Stimulated activated CD4-positive, alpha-beta T cell treated with anti-CD3 and anti-CD28 coated beads, Interleukin-4, amount 100 ng/mL, for 4 hours (primary cell): Measurements from ENCODE around the gene PHACTR1.

Experiments used
- DNase-seq, 2 experiments: peaks; one replicate each; pipeline ENCODE4 v3.0.0-alpha.2; 2020

The PHACTR1 gene

DNA sequence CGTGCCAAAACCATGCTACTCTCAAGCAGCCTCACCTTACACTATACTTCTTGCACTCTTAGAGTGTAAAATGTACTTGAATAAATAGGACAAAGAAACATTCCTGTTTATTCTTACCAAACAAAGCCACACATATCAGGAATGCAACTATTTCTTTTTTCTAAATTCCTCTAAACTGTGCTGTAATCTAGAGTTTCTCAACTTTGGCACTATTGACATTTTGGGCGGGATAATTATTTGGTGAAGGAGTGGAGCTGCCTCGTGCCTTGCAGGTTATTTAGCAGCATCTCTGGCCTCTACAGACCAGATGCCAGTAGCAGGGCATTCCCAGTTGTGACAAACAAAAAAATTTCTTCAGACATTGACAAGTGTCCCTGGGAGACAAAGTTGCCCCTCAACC, 86.9 kb downstream of the PHACTR1 start:
- no peak for DNase-seq

DNA sequence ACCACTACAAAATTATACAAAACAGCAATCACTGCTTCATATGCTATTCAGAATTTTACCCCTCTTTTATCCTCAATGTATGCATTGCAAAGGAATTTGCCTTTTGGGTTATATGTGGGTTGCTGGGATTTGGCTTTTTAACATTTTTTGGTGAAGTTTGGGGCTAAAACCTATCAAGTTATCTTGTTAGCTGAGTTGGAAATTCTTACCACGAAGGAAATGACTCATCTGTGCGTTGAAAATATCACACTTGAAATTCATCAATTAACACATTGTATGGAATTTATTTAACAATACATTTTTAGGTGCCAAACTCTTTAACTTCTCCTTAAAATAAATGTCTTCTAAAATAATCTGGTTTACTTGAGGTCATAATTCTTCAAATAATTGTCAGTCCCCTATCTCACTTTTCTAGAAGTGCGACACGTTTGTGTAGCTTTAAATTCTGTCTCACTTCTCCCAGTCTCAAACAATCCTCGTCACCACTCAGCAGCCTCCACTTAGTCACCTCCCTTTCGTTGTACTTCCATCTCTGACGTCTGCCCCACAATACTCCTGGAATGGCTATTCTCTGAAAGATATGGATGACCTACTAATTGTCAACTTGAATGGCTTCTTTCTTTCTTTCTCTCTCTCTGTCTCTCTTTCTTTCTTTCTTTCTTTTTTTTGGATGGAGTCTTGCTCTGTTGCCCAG, 88.5 kb downstream of the PHACTR1 start:
- no peak for DNase-seq

DNA sequence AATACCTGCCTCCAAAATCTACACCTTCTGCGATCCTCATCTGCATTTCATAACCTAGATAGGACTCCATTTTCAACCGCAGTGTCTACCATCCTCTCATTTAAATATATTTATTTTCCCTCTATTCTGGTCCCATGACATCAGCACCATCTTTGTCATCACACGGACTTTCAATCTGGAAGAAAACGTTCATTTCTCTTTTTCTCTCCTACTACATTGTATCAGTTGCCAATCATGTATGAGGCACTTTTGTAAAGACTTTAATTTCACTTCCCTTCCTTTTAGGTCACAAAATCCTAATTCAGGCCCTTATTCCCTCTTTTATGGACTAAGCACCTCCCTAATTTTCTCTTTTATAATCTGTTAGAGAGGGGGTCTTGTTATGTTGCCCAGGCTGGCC, 89.6 kb downstream of the PHACTR1 start:
- DNase-seq: no peak

DNA sequence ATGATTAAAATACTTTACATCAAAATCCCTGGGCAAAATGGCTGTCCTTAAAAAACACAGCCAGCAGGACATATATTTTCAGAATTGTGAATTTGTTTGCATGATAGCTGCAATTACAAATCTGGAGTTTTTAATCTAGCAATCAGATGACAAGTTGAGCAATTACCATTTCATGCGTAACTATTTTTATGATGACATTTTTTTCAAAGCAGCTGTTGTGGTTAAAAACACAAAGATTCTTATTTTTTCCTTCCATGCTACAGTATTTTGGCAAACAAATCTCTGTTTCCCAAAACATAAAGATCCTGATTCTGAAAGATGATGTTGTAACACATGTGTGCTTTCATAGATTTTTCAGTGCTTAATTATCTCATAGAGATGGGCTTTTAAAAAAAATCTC, 90.2 kb downstream of the PHACTR1 start:
- DNase-seq: no peak

DNA sequence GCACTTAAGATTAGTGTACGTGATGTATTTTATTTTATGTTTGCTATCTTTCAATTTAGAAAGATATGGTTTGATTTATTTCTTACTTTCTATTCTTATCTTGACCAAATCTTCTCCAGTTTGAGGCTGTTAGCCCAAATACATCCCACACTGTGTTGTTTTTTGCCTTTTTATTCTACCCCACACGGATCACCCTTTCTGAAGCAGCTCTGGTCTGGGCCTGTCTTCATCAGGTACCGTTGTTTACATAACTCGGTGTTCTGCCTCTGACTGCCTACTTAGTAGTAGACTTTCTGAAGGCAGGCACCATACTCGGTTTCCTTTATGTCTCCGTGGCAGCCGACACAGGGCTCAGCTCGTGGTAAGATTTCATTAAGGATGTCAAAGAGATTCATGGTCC, 95.0 kb downstream of the PHACTR1 start:
- DNase-seq: no peak

DNA sequence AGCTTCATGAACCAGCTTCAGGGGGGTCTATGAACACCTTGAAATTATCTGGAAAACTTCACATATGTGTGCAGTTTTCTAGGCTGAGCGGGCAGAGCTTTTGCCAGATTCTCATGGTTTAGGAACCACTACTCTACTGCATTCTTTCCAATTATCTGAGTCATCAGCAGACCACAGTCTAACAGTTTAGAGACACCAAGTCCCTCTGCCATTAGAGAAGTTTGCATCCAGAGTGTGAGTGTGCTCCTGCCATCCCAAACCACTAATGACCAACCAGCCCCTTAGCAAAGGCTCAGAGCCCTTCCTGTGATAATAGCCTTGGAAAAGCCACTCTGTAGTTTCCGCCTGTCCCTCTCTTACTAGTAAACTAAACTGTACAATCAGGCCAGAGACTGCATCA, 96.8 kb downstream of the PHACTR1 start:
- no peak for DNase-seq

DNA sequence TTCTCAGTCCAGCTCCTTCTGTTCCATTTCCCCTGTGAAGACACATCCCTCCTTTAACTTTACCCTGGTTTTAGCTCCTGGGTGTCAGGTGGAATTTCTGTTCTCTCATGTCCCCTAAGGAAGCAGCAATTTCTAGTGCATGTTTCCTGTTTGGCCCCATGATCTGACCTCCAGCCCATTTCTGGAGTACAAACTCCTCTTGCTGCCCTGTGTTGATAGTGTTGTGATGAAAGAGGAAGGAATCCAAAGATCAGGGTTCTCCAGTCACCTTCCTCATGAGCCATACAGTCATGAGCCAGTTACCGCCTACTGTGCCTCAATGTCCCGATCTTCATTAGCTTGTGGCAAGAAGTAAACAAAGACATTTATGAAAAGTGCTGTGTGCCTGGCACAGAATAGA, 97.4 kb downstream of the PHACTR1 start:
- no peak for DNase-seq

DNA sequence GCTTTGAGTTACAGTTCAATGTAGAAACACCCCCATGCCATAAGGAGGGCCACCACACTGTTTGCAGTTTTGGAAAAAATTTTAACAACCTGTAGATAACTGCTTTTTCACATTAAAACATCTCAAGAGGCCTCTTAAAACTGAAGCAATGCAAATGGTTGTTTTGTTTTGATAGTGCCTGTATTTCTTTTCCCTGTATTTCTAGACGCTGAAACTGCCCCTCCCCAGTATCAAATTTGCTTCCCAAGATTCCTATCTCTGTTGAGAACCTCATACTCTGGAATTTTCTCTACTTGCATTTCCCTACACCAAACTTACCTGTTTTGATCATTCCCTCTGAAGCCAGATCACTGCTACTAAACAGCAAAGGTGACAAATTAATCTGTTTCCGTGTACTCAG, 98.5 kb downstream of the PHACTR1 start:
- DNase-seq: no peak

DNA sequence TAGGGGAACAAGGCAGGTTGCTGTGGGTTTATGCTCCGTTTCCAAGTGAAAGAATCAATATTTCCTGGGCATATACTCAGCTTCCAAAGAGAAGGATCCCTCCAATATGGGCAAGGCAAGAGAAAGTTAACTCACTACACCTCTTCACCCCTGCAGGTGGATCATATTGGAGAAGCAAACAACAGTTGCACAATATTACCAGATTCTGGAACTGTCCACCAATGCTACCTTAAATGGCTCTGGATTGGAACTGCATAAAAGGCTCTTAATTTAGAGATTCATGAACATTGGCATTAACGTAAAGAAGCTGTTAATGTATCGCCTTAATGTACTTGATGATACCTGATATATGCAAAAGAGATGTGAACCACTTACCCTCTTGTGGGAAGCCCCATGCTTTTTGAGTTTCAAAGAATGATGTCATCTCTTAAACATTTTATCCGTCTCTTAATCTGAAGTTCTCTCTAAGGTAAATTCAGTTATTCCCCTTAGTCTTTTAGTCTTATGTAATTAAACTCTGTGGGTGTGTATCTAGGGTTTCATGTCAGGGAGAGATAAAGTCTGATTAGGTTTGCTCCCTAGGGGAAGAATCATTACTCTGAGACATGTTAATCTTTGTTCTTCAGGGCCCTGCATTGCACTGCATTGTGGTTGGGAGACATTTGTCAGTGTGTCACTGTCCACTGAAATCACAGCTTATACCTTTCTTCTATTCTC, 99.5 kb downstream of the PHACTR1 start:
- no peak for DNase-seq

DNA sequence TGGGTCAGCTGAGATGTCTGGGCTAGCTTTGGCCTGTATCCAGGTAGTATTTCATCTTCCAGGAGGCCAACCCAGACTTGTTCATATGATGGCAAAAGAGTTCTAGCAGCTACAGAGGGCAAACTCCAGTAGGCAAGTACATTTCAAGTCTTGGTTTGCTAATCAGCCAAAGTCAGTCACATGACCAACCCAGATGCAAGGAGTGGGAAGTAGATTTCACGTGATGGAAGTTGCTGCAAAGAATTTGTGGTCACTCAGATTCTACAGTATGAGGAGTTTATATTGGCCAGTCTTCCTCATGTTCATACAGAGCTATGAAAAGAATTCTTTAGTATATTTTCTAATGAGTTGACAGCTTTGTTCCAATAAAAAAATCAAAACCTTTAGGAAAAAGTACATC, 101.8 kb downstream of the PHACTR1 start:
- DNase-seq: no peak

DNA sequence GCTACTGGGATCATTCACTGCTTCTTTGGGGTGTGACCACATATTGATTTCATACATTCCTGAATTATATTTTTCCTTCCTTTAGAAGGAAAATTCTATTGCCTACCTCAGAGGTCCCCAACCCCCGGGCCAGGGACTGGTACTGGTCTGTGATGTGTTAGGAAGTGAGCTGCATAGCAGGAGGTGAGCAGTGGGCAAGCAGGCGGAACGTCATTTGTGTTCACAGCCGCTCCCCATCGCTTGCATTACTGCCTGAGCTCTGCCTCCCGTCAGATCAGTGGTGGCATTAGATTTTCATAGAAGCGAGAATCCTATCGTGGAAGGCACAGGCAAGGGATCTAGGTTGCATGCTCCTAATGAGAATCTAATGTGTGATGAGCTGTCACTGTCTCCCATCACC, 107.3 kb downstream of the PHACTR1 start:
- no peak for DNase-seq

DNA sequence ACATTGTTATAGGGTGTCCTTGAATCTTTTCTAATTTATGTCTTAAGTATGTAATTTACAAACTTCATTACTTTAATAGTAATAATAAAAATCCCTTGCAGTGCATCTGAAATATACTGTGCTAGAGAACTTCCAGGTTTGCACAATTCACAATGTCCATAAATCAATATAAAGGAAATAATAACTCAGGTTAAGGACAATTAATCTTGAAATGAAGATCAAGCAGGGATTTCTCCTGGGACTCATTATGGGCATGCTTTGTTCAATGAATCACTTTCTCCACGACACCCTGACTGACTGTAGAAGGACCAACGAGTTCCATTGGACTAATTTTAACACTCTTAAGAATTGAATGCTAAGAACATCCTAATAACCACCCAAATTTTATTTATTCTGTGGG, 110.0 kb downstream of the PHACTR1 start:
- no peak for DNase-seq

DNA sequence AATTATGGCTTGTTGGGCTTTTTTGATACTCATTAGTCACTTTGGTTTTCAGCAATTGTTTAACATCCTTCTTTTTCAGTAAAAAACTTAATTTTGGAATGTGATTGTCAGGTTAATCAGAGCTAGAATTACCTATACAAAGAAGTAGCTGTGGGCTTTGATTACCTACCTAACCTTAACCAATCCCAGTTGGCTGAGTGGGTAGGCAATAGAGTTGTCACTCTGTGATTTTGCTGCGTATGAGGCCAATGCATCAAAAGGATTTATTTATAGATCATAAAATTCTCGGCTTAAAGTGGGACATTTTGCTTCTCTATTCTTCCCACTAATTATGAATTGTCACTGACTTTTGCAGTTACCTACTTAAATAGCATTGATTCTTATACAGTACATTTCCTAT, 111.4 kb downstream of the PHACTR1 start:
- no peak for DNase-seq

DNA sequence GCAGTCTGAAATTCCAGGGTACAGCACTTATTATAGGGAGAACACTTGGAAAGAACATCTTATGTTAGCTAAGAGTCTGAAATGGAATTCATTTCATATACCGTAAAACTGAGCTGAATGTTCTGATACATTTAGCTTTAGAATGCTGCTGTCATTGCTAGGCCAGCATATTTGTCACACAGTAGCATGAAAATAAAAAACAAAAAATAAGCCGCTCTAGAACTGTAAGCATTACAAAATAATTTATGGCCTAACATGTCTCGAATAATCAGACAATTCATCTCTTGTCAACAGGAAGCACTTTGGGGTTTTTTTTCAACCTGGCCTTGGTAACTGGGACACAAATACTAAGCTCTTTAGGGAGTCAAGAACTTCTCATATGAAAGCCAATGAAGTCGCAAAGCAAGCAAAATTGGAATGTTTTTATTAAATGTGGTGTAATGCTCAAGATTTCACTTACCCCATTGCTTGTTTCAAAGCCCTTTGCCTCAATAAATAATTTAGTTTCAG, 115.7 kb downstream of the PHACTR1 start:
- no peak for DNase-seq

DNA sequence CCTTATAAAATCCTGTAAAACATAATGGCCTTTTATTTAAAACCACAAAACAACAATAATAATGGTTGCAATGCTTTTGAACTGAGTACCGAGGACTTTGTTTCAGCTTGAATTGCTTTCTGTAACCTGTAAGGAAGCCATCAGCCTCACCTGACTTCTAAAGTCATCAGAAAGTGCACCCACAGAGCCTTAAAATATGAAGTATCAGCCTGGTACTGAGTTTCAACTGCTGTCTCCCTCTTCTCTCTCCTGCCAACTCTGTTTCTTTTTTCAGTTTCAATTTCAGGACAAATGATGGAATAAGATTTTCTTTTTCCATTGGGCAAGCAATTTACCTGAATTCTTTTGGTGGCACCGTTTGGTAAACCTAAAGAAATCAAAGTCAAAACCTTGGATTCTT, 119.4 kb downstream of the PHACTR1 start:
- DNase-seq: no peak

DNA sequence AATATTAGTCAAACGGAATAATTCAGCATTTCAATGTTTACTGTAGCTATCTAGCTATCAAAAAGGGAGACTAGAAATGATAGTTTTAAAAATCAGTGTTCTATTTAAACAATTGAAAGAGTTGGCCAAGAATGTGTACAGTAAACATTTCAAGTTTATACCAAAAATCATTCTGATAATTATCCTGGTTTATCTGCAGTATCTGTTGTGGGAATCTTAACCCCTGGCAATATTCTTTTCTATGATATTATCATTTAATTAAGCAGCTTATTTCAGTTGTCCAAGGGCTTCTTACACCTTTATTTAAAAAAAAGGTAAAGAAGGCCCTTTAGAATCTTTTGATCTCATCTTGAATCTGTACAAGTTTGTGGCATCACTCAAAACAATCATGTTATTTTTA, 125.1 kb downstream of the PHACTR1 start:
- no peak for DNase-seq

DNA sequence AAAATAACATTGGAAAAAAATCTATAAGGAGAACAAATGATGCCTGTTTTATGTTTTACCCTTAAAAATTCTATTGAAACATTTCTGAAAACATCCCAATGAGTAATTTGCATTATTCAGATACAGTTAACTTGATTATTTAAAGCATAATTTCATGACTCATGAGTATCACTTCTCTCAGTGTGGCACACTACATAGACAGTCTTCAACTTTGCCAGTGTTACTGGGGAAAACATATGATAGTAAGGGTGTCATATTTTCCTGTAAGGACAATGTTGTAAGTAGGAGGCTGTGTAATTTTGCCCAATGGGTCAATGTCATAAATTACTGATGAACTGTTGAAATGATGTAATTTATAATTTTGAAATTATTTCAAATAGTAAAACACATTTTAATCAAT, 125.5 kb downstream of the PHACTR1 start:
- no peak for DNase-seq

DNA sequence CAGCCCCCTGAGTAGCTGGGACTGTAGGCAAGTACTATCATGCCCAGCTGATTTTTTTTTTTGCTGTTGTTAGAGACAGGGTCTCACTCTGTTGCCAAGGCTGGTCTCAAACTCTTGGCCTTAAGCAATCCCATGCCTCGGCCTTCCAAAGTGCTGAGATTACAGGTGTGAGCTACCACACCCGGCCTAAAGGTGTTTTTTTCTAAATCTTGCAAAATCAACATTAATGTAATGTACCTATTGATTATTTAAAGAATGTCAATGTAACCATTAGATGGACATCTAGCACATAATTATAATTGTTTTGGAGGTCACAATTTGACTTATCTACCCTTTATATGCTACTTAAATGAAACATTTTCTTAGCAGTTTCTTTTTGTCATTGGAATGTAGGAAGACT, 126.1 kb downstream of the PHACTR1 start:
- no peak for DNase-seq

DNA sequence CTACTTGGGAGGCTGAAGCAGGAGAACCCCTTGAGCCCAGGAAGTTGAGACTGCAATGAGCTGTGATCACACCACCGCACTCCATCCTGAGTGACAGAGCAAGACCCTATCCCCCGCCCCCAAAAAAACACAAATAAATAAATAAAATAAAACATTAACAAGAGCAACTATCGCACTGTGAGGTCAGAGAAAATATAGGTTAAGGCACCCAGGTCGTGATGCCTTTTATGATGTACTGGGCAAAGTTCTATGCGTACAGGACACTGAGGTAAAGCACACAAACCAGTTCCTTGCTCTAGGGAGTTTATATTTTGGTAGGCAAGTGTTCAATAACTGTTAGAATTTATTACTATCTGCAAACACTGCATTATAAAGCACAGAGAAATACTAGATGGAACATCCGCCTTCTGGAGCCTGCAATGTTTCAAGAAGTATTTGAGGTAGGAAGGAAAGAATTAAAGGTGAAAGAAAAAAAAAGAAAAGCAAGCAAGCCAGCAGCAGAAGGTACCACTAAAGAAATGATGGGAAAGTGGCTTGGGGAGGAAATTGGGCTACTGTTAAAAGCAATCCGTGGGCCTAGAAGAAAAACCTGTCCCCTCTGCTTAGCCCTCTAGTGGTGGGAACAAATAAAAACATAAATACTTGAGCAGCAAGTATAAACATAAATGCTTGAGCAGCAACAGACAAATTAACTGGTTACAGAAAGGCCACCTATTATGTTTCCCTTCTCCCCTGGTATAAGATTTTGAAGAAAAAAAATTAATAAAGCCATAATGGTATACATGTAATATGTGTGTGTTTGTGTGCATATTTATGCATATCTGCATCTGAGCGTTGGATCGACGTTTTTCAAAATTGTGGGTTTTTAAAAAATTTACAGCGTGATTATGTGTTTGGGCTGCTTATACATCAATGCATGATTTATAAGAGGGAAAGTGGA, 128.0 kb downstream of the PHACTR1 start:
- no peak for DNase-seq

DNA sequence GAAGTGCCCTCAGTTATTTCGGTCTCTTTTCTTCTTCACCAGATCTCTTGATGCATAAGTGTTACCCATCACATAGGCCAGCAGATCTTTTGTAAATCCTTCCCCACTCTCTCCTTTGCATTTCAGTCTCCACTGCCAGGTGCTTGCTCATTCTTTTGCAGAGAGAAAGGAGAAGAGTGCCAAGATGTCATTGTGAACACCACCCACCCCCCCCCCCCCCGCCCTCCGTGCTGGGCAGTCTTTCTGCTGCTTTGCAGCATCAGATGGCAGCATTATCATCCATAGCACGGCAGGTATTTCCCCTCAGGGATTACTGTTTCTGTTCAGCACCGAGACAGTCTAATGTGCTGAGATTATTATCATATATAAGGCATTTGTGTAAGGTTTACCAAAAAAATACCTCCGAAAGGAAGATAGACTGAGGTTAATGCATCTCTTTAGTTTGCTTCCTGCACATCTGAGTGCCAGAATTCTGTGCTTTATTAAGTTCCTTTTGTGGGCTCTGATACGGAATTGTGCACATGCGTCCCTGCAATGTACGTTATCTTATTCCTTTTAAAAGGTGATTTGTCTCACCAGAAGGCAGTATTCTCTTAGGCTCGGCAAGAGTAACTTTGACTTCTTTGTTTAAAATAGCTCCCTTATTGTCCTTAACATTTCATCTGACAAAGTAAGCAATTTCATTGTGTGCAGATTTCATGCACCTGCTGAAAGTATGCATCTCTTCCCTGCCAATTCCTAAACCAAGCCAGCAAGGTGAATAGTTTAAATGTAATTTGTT, 128.8 kb downstream of the PHACTR1 start:
- no peak for DNase-seq

DNA sequence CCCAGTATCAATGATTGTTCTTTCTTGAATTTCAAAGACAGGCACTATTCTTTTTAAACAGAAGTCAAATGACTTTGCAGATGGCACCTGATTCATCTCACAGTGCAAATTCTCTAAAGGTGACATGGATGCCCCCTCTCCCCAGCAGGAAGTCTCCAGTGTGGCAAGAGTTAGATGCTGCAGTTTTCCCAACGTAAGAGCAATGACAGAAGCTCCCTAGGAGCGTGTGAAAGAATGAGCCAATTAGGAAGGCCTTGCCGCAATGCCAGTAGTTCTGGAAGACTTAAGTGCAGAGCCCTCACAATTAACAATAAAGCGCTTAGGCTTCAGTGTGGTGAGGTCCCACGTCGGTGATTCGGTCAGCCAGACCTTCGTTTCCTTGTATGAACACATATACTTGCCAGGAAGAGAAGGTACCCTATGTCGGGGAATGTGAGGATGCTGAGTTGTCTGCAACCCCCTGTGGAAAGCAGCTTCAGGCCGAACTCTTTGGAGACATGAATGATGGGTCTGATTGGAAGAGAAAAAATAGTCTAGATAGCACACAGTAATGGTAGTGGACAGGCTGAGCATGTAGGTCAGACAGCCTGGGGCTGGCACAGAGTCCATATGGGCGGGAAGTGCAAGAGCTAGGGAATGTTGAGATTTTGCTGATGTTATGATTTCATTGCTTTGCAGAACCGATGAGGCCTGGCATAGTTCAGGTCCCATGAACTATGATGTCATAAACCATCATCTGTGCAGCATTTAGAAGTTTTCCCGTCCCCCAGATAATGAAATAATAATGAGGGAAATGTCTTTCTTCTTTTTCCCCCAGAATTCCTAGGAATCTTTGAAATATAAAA, 132.6 kb downstream of the PHACTR1 start:
- no peak for DNase-seq

DNA sequence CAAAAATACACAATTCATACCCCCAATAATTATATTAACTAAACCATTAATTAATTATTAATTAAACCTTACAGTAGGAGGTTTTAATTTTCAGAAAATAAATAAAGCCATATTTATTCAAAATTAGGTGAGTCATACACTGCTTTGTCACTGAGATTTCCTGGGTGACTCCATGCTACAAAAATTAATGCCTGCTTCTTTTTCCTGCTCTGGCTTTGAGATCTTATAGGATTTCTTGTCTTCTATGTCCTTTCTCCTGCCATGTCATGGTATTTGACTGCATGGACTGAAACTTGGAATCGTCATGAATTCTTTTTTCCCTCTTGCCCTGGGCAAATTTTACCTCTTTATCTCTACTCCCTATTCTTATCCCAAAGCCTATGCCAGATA, 133.2 kb downstream of the PHACTR1 start:
- DNase-seq: no peak
